Renal pelvis (tissue), 4 donors: ENCODE data around the gene FAM222A. TPM values are rescaled to one million over a fixed set of nuclear protein-coding genes. Genes with fewer than 3 reads are reported as not detected.
"Not testable (repeated sequence)": the region's sequence is repeated elsewhere in the genome, so short reads cannot be mapped to it uniquely, and the experiment has no call there.

Source experiments
- DNase-seq: peaks from one replicate; pipeline ENCODE4 v3.0.0-alpha.2; 2013
- polyA plus RNA-seq, 3 donors: library from polyadenylated mRNA; unstranded; fragments of 120-200 nt; gene quantifications; one replicate each; pipeline ENCODE4 v1.2.1, GENCODE V29; 2013; ENCODE audit not compliant: insufficient read length in 3 of 3

The FAM222A gene
- polyA plus RNA-seq, 3 donors: 7.8 to 10.0 (median 8.3) TPM

- no peak for DNase-seq
Observed at GRCh38 chr12:109687250-109687649, 26.4 kb upstream of the FAM222A start.

- DNase-seq: no peak
Observed at GRCh38 chr12:109689426-109689825, 24.2 kb upstream of the FAM222A start.

- DNase-seq: no peak
Observed at GRCh38 chr12:109693160-109693559, 20.5 kb upstream of the FAM222A start.

GRCh38 chr12:109693653-109694600, 19.7 kb upstream of the FAM222A start:
- DNase-seq: no peak

GRCh38 chr12:109694629-109695028, 19.0 kb upstream of the FAM222A start:
- DNase-seq: not testable (repeated sequence)

GRCh38 chr12:109695416-109695815, 18.2 kb upstream of the FAM222A start:
- DNase-seq: no peak

GRCh38 chr12:109695961-109696461, 17.6 kb upstream of the FAM222A start:
- peak; percentile 86 for DNase-seq

- no peak for DNase-seq
Observed at GRCh38 chr12:109696485-109697269, 16.9 kb upstream of the FAM222A start.

- DNase-seq: no peak
Observed at GRCh38 chr12:109697270-109697553, 16.4 kb upstream of the FAM222A start.

- DNase-seq: no peak
Observed at GRCh38 chr12:109697877-109698468, 15.7 kb upstream of the FAM222A start.

- DNase-seq: no peak
Observed at GRCh38 chr12:109698820-109699219, 14.8 kb upstream of the FAM222A start.

GRCh38 chr12:109701064-109701463, 12.6 kb upstream of the FAM222A start:
- DNase-seq: no peak

GRCh38 chr12:109702111-109702841, 11.3 kb upstream of the FAM222A start:
- DNase-seq: no peak

GRCh38 chr12:109703684-109704083, 9.9 kb upstream of the FAM222A start:
- DNase-seq: no peak

GRCh38 chr12:109704371-109705098, 9.1 kb upstream of the FAM222A start:
- DNase-seq: no peak

GRCh38 chr12:109705291-109705690, 8.3 kb upstream of the FAM222A start:
- DNase-seq: no peak

- DNase-seq: no peak
Observed at GRCh38 chr12:109706398-109706746, 7.3 kb upstream of the FAM222A start.

GRCh38 chr12:109706747-109707469, 6.7 kb upstream of the FAM222A start:
- no peak for DNase-seq

- DNase-seq: no peak
Observed at GRCh38 chr12:109707470-109707821, 6.2 kb upstream of the FAM222A start.

- no peak for DNase-seq
Observed at GRCh38 chr12:109708939-109709338, 4.7 kb upstream of the FAM222A start.
